GM19035 (cell line): Measurements from ENCODE around the gene FAM227B.
"Not testable (repeated sequence)": the region's sequence is repeated elsewhere in the genome, so short reads cannot be mapped to it uniquely, and the experiment has no call there.

Source experiments
- ATAC-seq: cut with Tn5 transposase; IDR thresholded peaks from one replicate; pipeline ENCODE4 v1.9.1; 2021; ENCODE audit not compliant: unreplicated experiment

Gene FAM227B

GRCh38 chr15:49501586-49501985 lies 119.0 kb downstream of the FAM227B start:
- no peak for ATAC-seq

GRCh38 chr15:49495993-49496753 lies 124.4 kb downstream of the FAM227B start:
- ATAC-seq = no peak

- ATAC-seq = no peak
Observed at GRCh38 chr15:49494842-49495241, 125.8 kb downstream of the FAM227B start.

- ATAC-seq = no peak
Observed at GRCh38 chr15:49492830-49493229, 127.8 kb downstream of the FAM227B start.

GRCh38 chr15:49492151-49492550 lies 128.5 kb downstream of the FAM227B start:
- ATAC-seq = no peak

- ATAC-seq = no peak
Observed at GRCh38 chr15:49490966-49491365, 129.7 kb downstream of the FAM227B start.

- not testable (repeated sequence) for ATAC-seq
Observed at GRCh38 chr15:49485401-49485800, 135.2 kb downstream of the FAM227B start.

GRCh38 chr15:49478982-49479381 lies 141.6 kb downstream of the FAM227B start:
- ATAC-seq = not testable (repeated sequence)

- ATAC-seq = not testable (repeated sequence)
Observed at GRCh38 chr15:49478021-49478420, 142.6 kb downstream of the FAM227B start.

- ATAC-seq = no peak
Observed at GRCh38 chr15:49473031-49473430, 147.6 kb downstream of the FAM227B start.

GRCh38 chr15:49472338-49472737 lies 148.3 kb downstream of the FAM227B start:
- ATAC-seq = no peak

- ATAC-seq = peak; percentile 86
Observed at GRCh38 chr15:49471733-49472132, 148.9 kb downstream of the FAM227B start.

- ATAC-seq = not testable (repeated sequence)
Observed at GRCh38 chr15:49471248-49471647, 149.4 kb downstream of the FAM227B start.

- ATAC-seq = no peak
Observed at GRCh38 chr15:49468481-49468839, 152.2 kb downstream of the FAM227B start.

GRCh38 chr15:49467746-49468480 lies 152.7 kb downstream of the FAM227B start:
- no peak for ATAC-seq

- ATAC-seq = no peak
Observed at GRCh38 chr15:49466119-49466518, 154.5 kb downstream of the FAM227B start.

GRCh38 chr15:49464522-49464921 lies 156.1 kb downstream of the FAM227B start:
- no peak for ATAC-seq

- no peak for ATAC-seq
Observed at GRCh38 chr15:49462232-49462844, 158.3 kb downstream of the FAM227B start.

GRCh38 chr15:49460411-49460941 lies 160.1 kb downstream of the FAM227B start:
- no peak for ATAC-seq

GRCh38 chr15:49458145-49458544 lies 162.5 kb downstream of the FAM227B start:
- ATAC-seq = no peak

GRCh38 chr15:49456166-49456565 lies 164.5 kb downstream of the FAM227B start:
- ATAC-seq = no peak

GRCh38 chr15:49452595-49452994 lies 168.0 kb downstream of the FAM227B start:
- ATAC-seq = no peak
